B cell (primary cell): Measurements from ENCODE around the gene DUSP14. TPM values are rescaled to one million over a fixed set of nuclear protein-coding genes. Genes with fewer than 3 reads are reported as not detected.

ENCODE experiments used
- ATAC-seq: fragments of 200-7000 bp; cut with Tn5 transposase; one replicate; pipeline ENCODE4 v1.10.0; 2021; ENCODE audit warnings: low read depth, mild to moderate bottlenecking, moderate number of reproducible peaks, moderate library complexity
- CTCF ChIA-PET: fragments of 350-600 bp; sonication (Branson Sonifier 250); formaldehyde crosslinking; loops from one replicate; lab custom pipeline; 2021; ENCODE audit warnings: antibody characterized with exemption, inconsistent platforms; lab: Charles Lee
- POLR2A ChIA-PET: fragments of 350-600 bp; sonication (Branson Sonifier 250); formaldehyde crosslinking; loops from one replicate; lab custom pipeline; 2021; ENCODE audit warnings: antibody characterized with exemption; lab: Charles Lee
- DNase-seq: peaks from one replicate; pipeline ENCODE4 v3.0.0; 2013
- H2AFZ ChIP-seq: 2 replicates; pipeline ENCODE4 v1.6.1; 2012; ENCODE audit warnings: mild to moderate bottlenecking, low read depth, low read length; ENCODE audit not compliant: insufficient read depth, poor library complexity, severe bottlenecking
- H3K27ac ChIP-seq, 2 donors: 1 replicate in 1 of 2; 2 replicates in 1 of 2; pipeline ENCODE4 v1.5.1; 2012 to 2013; ENCODE audit warnings: low read length in 2 of 2, mild to moderate bottlenecking in 2 of 2, moderate library complexity in 1 of 2
- H3K27me3 ChIP-seq, 4 experiments: fragments of 200-600 bp in 1 of 4; sonication (generic) in 1 of 4; replicated peaks in 1 of 4; 1 replicate in 2 of 4; 2 replicates in 2 of 4; pipeline versions ENCODE4 v1.6.1 to v1.7.0; 2013 to 2016; ENCODE audit warnings: low read length in 3 of 4, mild to moderate bottlenecking in 2 of 4, mixed read lengths in 1 of 4, moderate library complexity in 1 of 4; ENCODE audit not compliant: insufficient read depth in 4 of 4, control insufficient read depth in 3 of 4; ENCODE audit errors: control extremely low read depth in 1 of 4
- H3K36me3 ChIP-seq, 2 experiments: replicated peaks in 1 of 2; 1 replicate in 1 of 2; 2 replicates in 1 of 2; pipeline versions ENCODE4 v1.6.1 to v1.7.1; 2013; ENCODE audit warnings: low read length in 1 of 2; ENCODE audit not compliant: insufficient read depth in 2 of 2, control insufficient read depth in 1 of 2; ENCODE audit errors: control extremely low read depth in 1 of 2, extremely low read depth in 1 of 2
- H3K4me1 ChIP-seq, 2 donors: fragments of 200-600 bp in 1 of 2; sonication (generic) in 1 of 2; 1 replicate in 1 of 2; 2 replicates in 1 of 2; pipeline versions ENCODE4 v1.5.1 to v1.6.1; 2013 to 2017; ENCODE audit warnings: low read length in 2 of 2; ENCODE audit not compliant: control insufficient read depth in 2 of 2, insufficient read depth in 2 of 2
- H3K4me2 ChIP-seq: replicated peaks from 2 replicates; pipeline ENCODE3; 2012; ENCODE audit warnings: mild to moderate bottlenecking, low read depth, low read length; ENCODE audit not compliant: poor library complexity, severe bottlenecking
- H3K4me3 ChIP-seq, 5 experiments: fragments of 200-600 bp in 1 of 5; sonication (generic) in 1 of 5; 1 replicate in 3 of 5; 2 replicates in 2 of 5; pipeline versions ENCODE4 v1.5.1 to v1.7.0; 2011 to 2016; ENCODE audit warnings: low read length in 4 of 5, mild to moderate bottlenecking in 4 of 5, low read depth in 2 of 5, control low read depth in 1 of 5, moderate library complexity in 1 of 5; ENCODE audit not compliant: insufficient read depth in 1 of 5; ENCODE audit errors: control extremely low read depth in 1 of 5, extremely low read depth in 1 of 5
- H3K79me2 ChIP-seq: fragments of 200-600 bp; sonication (generic); one replicate; pipeline ENCODE4 v1.6.0; 2016; ENCODE audit warnings: low read length; ENCODE audit not compliant: control insufficient read depth, insufficient read depth
- H3K9ac ChIP-seq: fragments of 200-600 bp; sonication (generic); 2 replicates; pipeline ENCODE4 v1.6.1; 2017; ENCODE audit warnings: mild to moderate bottlenecking, low read length, moderate library complexity
- H3K9me3 ChIP-seq, 3 donors: one replicate each; pipeline versions ENCODE4 v1.6.1 to v1.7.1; 2013; ENCODE audit warnings: low read length in 2 of 3; ENCODE audit not compliant: control insufficient read depth in 2 of 3, insufficient read depth in 1 of 3; ENCODE audit errors: control extremely low read depth in 1 of 3
- H4K20me1 ChIP-seq: 2 replicates; pipeline ENCODE4 v1.6.0; 2012; ENCODE audit warnings: mild to moderate bottlenecking, low read length; ENCODE audit not compliant: insufficient read depth, control insufficient read depth, poor library complexity, severe bottlenecking
- H3K27ac Mint-ChIP-seq: one replicate; pipeline ENCODE4 v1.8.0; 2021; ENCODE audit warnings: mixed read lengths
- H3K27me3 Mint-ChIP-seq: one replicate; pipeline ENCODE4 v1.8.0; 2021; ENCODE audit warnings: mixed read lengths
- H3K4me1 Mint-ChIP-seq: one replicate; pipeline ENCODE4 v1.8.0; 2021; ENCODE audit warnings: mixed read lengths
- H3K4me3 Mint-ChIP-seq: one replicate; pipeline ENCODE4 v1.8.0; 2021; ENCODE audit warnings: mixed read lengths
- H3K9me3 Mint-ChIP-seq: one replicate; pipeline ENCODE4 v1.8.0; 2022; ENCODE audit warnings: mixed read lengths; ENCODE audit not compliant: insufficient read depth
- EZH2 ChIP-seq: IDR thresholded peaks from 2 replicates; pipeline ENCODE4 v1.6.1; 2012; ENCODE audit warnings: borderline replicate concordance, low read depth, mild to moderate bottlenecking, moderate library complexity, low read length; ENCODE audit not compliant: insufficient read depth, poor library complexity, severe bottlenecking
- WGBS: methylation state at CpG from one replicate; pipeline ENCODE4 v1.1.5; 2013; ENCODE audit warnings: missing lambda C conversion rate; ENCODE audit not compliant: insufficient coverage; 5-methylcytosine and 5-hydroxymethylcytosine counted together
- intact Hi-C: fragments of 100-400 bp; cut with micrococcal nuclease; formaldehyde crosslinking; loops from one replicate; pipeline ENCODE4 v1.10.0; 2022
- polyA plus RNA-seq: library from polyadenylated mRNA; depleted of rRNA; stranded (reverse); fragments of >200 nt; gene quantifications from 2 replicates; pipeline ENCODE4 v1.2.3, GENCODE V29; 2012
- total RNA-seq, 2 donors: library from RNA; stranded (reverse); fragments of 120-200 nt in 1 of 2; gene quantifications; 1 replicate in 1 of 2; 2 replicates in 1 of 2; pipeline versions ENCODE4 v1.2.3 to v1.2.4, GENCODE V29; 2013 to 2022
- TF ChIP-seq, protein P1 (sequence below): fragments of 200-600 bp; IDR thresholded peaks from one replicate; pipeline ENCODE4 v1.8.0; 2022; ENCODE audit warnings: antibody characterized with exemption, mild to moderate bottlenecking

The DUSP14 gene
- total and polyA plus RNA-seq, 2 donors (not counting 1 experiment from before 2014, with no cell fraction given): 3.1 to 5.1 TPM

DNA sequence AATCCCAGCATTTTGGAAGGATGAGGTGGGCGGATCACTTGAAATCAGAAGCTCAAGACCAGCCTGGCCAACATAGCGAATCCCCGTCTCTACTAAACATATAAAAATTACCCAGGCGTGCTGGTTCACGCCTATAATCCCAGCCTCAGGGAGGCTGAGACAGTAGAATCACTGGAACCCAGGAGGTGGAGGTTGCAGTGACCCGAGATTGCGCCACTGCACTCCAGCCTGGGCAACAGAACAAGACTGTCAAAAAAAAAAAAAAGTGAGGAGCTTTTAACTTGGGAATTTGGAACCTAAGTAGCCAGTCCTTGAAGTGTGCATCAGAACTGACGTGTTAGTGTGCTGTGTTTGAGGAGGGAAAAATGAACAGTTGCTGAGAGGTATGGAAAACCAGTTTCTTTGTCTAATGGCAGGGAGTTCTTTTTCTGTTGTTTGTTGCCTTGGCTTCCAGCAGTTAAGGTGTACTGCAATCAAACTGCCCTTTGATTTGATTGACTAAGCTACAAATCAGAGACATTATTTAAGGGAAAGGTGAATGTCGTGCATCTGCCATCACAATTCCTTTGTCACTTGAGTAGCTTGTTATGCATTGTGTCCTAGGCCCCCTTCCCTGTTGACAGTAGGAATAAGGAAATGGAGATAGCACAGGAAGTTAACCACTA, 8.6 kb upstream of the DUSP14 start:
- no peaks in the 10 kb centered on the region for H3K79me2 ChIP-seq
- DNase-seq (no peak), ATAC-seq (no peak)
- no peak overlapping the region for H3K4me2 ChIP-seq
- WGBS: over 99% methylated on average over 7 of the region's 9 CpGs
- H3K27me3 ChIP-seq: no peaks in the 10 kb centered on the region
- Mint-ChIP-seq H3K27me3 (no peaks in the 10 kb centered on the region), H3K4me3 (no peak overlapping the region), H3K4me1 (no peaks in the 10 kb centered on the region), H3K27ac (no peak overlapping the region), H3K9me3 (no peaks in the 10 kb centered on the region)
- CTCF ChIA-PET: interaction anchor here (0.6 kb wide), 1 partner anchor 31 kb away, joined by 3 read pairs; no protein-coding TSS in a partner anchor
- H2AFZ ChIP-seq: no peak overlapping the region
- TF ChIP-seq, protein P1, sequence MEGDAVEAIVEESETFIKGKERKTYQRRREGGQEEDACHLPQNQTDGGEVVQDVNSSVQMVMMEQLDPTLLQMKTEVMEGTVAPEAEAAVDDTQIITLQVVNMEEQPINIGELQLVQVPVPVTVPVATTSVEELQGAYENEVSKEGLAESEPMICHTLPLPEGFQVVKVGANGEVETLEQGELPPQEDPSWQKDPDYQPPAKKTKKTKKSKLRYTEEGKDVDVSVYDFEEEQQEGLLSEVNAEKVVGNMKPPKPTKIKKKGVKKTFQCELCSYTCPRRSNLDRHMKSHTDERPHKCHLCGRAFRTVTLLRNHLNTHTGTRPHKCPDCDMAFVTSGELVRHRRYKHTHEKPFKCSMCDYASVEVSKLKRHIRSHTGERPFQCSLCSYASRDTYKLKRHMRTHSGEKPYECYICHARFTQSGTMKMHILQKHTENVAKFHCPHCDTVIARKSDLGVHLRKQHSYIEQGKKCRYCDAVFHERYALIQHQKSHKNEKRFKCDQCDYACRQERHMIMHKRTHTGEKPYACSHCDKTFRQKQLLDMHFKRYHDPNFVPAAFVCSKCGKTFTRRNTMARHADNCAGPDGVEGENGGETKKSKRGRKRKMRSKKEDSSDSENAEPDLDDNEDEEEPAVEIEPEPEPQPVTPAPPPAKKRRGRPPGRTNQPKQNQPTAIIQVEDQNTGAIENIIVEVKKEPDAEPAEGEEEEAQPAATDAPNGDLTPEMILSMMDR: no peak
- no peak for TF ChIP-seq EZH2
- no peak overlapping the region for H3K27ac ChIP-seq
- no peak overlapping the region for H3K4me3 ChIP-seq
- H4K20me1 ChIP-seq: no peaks in the 10 kb centered on the region
- H3K9ac ChIP-seq: no peak overlapping the region
- intact Hi-C loops: no loop called here
- H3K4me1 ChIP-seq: no peaks in the 10 kb centered on the region
- POLR2A ChIA-PET: interaction anchor here (0.5 kb wide), 1 partner anchor 155 kb away, joined by 7 read pairs; no protein-coding TSS in a partner anchor
- peaks cover 4 to 22% of the 10 kb centered on the region in 2 experiments for H3K36me3 ChIP-seq
- no peaks in the 10 kb centered on the region for H3K9me3 ChIP-seq

DNA sequence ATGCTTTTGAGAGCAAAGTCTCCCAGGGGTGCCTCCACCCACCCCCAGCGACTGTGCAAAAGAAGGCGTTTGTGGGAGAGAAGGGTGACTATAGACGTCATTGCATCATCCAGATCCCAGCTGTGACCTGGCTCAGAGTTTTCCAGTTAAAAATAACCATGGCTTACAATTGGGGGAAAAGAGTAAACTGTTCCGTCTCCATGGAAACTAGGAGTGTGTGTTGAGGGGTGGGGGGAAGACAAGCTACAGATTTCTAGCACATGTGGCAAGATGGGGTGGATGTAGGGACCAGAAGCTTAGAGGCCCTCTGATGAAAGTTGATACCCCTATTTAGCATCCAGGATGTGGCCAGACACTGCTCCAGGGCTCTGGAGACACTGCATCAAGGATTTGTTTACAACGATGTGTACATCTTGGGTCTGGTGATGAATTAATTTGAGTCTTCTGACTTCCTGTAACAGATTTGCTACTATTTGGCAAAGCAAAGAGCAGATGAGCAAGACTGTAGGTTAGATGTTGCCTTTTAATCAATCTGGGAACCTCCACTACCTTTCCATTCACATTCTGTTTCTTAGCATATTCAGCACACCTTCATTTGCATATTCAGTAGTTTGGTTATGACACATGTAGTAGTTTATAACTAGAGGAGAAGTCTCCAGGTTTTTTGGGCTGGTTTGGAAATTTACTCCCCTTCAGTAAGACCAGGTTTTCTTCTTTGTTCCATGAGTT, 6.2 kb upstream of the DUSP14 start:
- H3K4me2 ChIP-seq: no peak overlapping the region
- no peaks in the 10 kb centered on the region for H3K27me3 Mint-ChIP-seq

More for the DNA sequence above, 6.2 kb upstream of the DUSP14 start:
- intact Hi-C loops: no loop called here
- no peaks in the 10 kb centered on the region for H3K9me3 ChIP-seq
- peaks cover 1 to 10% of the 10 kb centered on the region in 2 experiments for H3K36me3 ChIP-seq
- TF ChIP-seq, protein P1: no peak
- TF ChIP-seq EZH2: no peak
- H3K4me3 Mint-ChIP-seq: no peak overlapping the region
- DNase-seq (no peak), ATAC-seq (no peak)
- no peak overlapping the region for H2AFZ ChIP-seq
- H4K20me1 ChIP-seq: no peaks in the 10 kb centered on the region
- no peak overlapping the region for H3K27ac Mint-ChIP-seq
- peaks cover 5% of the 10 kb centered on the region for H3K4me1 Mint-ChIP-seq
- H3K9ac ChIP-seq: no peak overlapping the region
- POLR2A ChIA-PET: no interaction called here
- CTCF ChIA-PET: interaction anchor here (0.6 to 1.0 kb wide), 2 partner anchors 11 to 57 kb away, joined by 3 to 5 read pairs; no protein-coding TSS in a partner anchor
- peaks cover 6% of the 10 kb centered on the region in 2 donors for H3K4me1 ChIP-seq
- no peak overlapping the region for H3K4me3 ChIP-seq
- WGBS: 90% methylated on average over 5 of the region's 5 CpGs
- H3K9me3 Mint-ChIP-seq: no peaks in the 10 kb centered on the region
- no peak overlapping the region for H3K27ac ChIP-seq
- no peaks in the 10 kb centered on the region for H3K79me2 ChIP-seq
- H3K27me3 ChIP-seq: peaks cover 0 to 4% (median 0%) of the 10 kb centered on the region in 4 experiments
